Activated T-helper 2 cell treated with anti-CD3 and anti-CD28 coated beads, Interferon-gamma antibody, Interleukin-2, Interleukin-4, amounts not matched to agents 10 μg/mL and 5 μg/mL and 100 μg/mL, durations not matched to agents 14 hours and 24 hours and 36 hours (primary cell): ENCODE results near the gene FNDC1. TPM values are rescaled to one million over a fixed set of nuclear protein-coding genes. Genes with fewer than 3 reads are reported as not detected.

Experiments used
- DNase-seq: peaks from one replicate; pipeline ENCODE4 v3.0.0; 2021; ENCODE audit warnings: low spot score
- H3K27ac Mint-ChIP-seq: one replicate; pipeline ENCODE4 v1.8.0; 2021; ENCODE audit warnings: mixed read lengths
- H3K27me3 Mint-ChIP-seq: one replicate; pipeline ENCODE4 v1.8.0; 2021; ENCODE audit warnings: low read depth, mixed read lengths
- H3K36me3 Mint-ChIP-seq: one replicate; pipeline ENCODE4 v1.8.0; 2021; ENCODE audit warnings: low read depth, mixed read lengths
- H3K4me1 Mint-ChIP-seq: one replicate; pipeline ENCODE4 v1.8.0; 2021; ENCODE audit warnings: low read depth, mixed read lengths
- H3K4me3 Mint-ChIP-seq: one replicate; pipeline ENCODE4 v1.8.0; 2021; ENCODE audit warnings: low read depth, mild to moderate bottlenecking, moderate library complexity, mixed read lengths
- H3K9me3 Mint-ChIP-seq: one replicate; pipeline ENCODE4 v1.8.0; 2021; ENCODE audit warnings: mixed read lengths
- intact Hi-C: fragments of 100-400 bp; cut with micrococcal nuclease; formaldehyde crosslinking; loops from one replicate; pipeline ENCODE4 v1.15.1; 2023
- total RNA-seq: library from RNA; stranded (reverse); gene quantifications from 2 replicates; pipeline ENCODE4 v1.2.3, GENCODE V29; 2022

FNDC1 gene
- total RNA-seq, 1 donor from 2014 or later: not detected

GRCh38 chr6:159221486-159222170 is 52.4 kb downstream of the FNDC1 start:
- DNase-seq: no peak
- no peaks in the 10 kb centered on the region for H3K36me3 Mint-ChIP-seq
- intact Hi-C loops: no loop called here
- H3K4me3 Mint-ChIP-seq: no peak overlapping the region
- H3K9me3 Mint-ChIP-seq: no peaks in the 10 kb centered on the region
- peaks cover 28% of the 10 kb centered on the region for H3K27me3 Mint-ChIP-seq
- H3K27ac Mint-ChIP-seq: no peak overlapping the region
- no peaks in the 10 kb centered on the region for H3K4me1 Mint-ChIP-seq

- Mint-ChIP-seq H3K4me3 (no peak overlapping the region), H3K9me3 (no peaks in the 10 kb centered on the region), H3K4me1 (no peaks in the 10 kb centered on the region), H3K27me3 (peaks cover 30% of the 10 kb centered on the region), H3K36me3 (no peaks in the 10 kb centered on the region), H3K27ac (no peak overlapping the region)
- intact Hi-C loops: no loop called here
- DNase-seq: no peak
These were observed 55.3 kb downstream of the FNDC1 start for GRCh38 chr6:159224452-159224851.

GRCh38 chr6:159229651-159230051 is 60.5 kb downstream of the FNDC1 start:
- no peak overlapping the region for H3K4me3 Mint-ChIP-seq
- H3K4me1 Mint-ChIP-seq: no peaks in the 10 kb centered on the region
- no peaks in the 10 kb centered on the region for H3K9me3 Mint-ChIP-seq
- DNase-seq: no peak
- intact Hi-C loops: no loop called here
- peaks cover 24% of the 10 kb centered on the region for H3K27me3 Mint-ChIP-seq
- H3K36me3 Mint-ChIP-seq: no peaks in the 10 kb centered on the region
- H3K27ac Mint-ChIP-seq: no peak overlapping the region

GRCh38 chr6:159232106-159232645 is 63.0 kb downstream of the FNDC1 start:
- intact Hi-C loops: no loop called here
- Mint-ChIP-seq H3K27me3 (peaks cover 39% of the 10 kb centered on the region), H3K27ac (no peak overlapping the region), H3K4me3 (no peak overlapping the region), H3K36me3 (no peaks in the 10 kb centered on the region), H3K4me1 (no peaks in the 10 kb centered on the region), H3K9me3 (no peaks in the 10 kb centered on the region)
- DNase-seq: no peak

- no peak for DNase-seq
- H3K9me3 Mint-ChIP-seq: no peaks in the 10 kb centered on the region
- H3K4me3 Mint-ChIP-seq: no peak overlapping the region
- intact Hi-C loops: no loop called here
- peaks cover 35% of the 10 kb centered on the region for H3K27me3 Mint-ChIP-seq
- no peak overlapping the region for H3K27ac Mint-ChIP-seq
- H3K36me3 Mint-ChIP-seq: no peaks in the 10 kb centered on the region
- no peaks in the 10 kb centered on the region for H3K4me1 Mint-ChIP-seq
These were observed 63.6 kb downstream of the FNDC1 start for GRCh38 chr6:159232751-159233150.

GRCh38 chr6:159233365-159234101 is 64.3 kb downstream of the FNDC1 start:
- H3K4me3 Mint-ChIP-seq: no peak overlapping the region
- H3K36me3 Mint-ChIP-seq: no peaks in the 10 kb centered on the region
- intact Hi-C loops: no loop called here
- H3K4me1 Mint-ChIP-seq: no peaks in the 10 kb centered on the region
- no peak overlapping the region for H3K27ac Mint-ChIP-seq
- no peaks in the 10 kb centered on the region for H3K9me3 Mint-ChIP-seq
- H3K27me3 Mint-ChIP-seq: peaks cover 33% of the 10 kb centered on the region
- no peak for DNase-seq

GRCh38 chr6:159234102-159234553 is 64.9 kb downstream of the FNDC1 start:
- H3K4me1 Mint-ChIP-seq: no peaks in the 10 kb centered on the region
- H3K4me3 Mint-ChIP-seq: no peak overlapping the region
- peaks cover 34% of the 10 kb centered on the region for H3K27me3 Mint-ChIP-seq
- H3K36me3 Mint-ChIP-seq: no peaks in the 10 kb centered on the region
- no peaks in the 10 kb centered on the region for H3K9me3 Mint-ChIP-seq
- H3K27ac Mint-ChIP-seq: no peak overlapping the region
- DNase-seq: no peak
- intact Hi-C loops: no loop called here

GRCh38 chr6:159238920-159239558 is 69.8 kb downstream of the FNDC1 start:
- Mint-ChIP-seq H3K4me3 (no peak overlapping the region), H3K4me1 (no peaks in the 10 kb centered on the region), H3K27me3 (peaks cover 35% of the 10 kb centered on the region), H3K27ac (no peak overlapping the region), H3K9me3 (no peaks in the 10 kb centered on the region), H3K36me3 (no peaks in the 10 kb centered on the region)
- intact Hi-C loops: no loop called here
- DNase-seq: no peak

GRCh38 chr6:159249128-159249527 is 79.9 kb downstream of the FNDC1 start:
- Mint-ChIP-seq H3K27me3 (no peaks in the 10 kb centered on the region), H3K4me1 (peaks cover 1% of the 10 kb centered on the region), H3K9me3 (no peaks in the 10 kb centered on the region), H3K27ac (no peak overlapping the region), H3K4me3 (no peak overlapping the region), H3K36me3 (no peaks in the 10 kb centered on the region)
- DNase-seq: no peak
- intact Hi-C loops: no loop called here

- intact Hi-C loops: no loop called here
- Mint-ChIP-seq H3K9me3 (no peaks in the 10 kb centered on the region), H3K27ac (no peak overlapping the region), H3K27me3 (peaks cover 2% of the 10 kb centered on the region), H3K4me1 (peaks cover 2% of the 10 kb centered on the region), H3K36me3 (no peaks in the 10 kb centered on the region), H3K4me3 (no peak overlapping the region)
- no peak for DNase-seq
These were observed 80.6 kb downstream of the FNDC1 start for GRCh38 chr6:159249752-159250151.

- H3K9me3 Mint-ChIP-seq: no peaks in the 10 kb centered on the region
- intact Hi-C loops: no loop called here
- peaks cover 2% of the 10 kb centered on the region for H3K4me1 Mint-ChIP-seq
- no peak for DNase-seq
- H3K27ac Mint-ChIP-seq: no peak overlapping the region
- H3K4me3 Mint-ChIP-seq: no peak overlapping the region
- H3K27me3 Mint-ChIP-seq: peaks cover 2% of the 10 kb centered on the region
- H3K36me3 Mint-ChIP-seq: no peaks in the 10 kb centered on the region
These were observed 81.4 kb downstream of the FNDC1 start for GRCh38 chr6:159250633-159251032.

- H3K36me3 Mint-ChIP-seq: no peaks in the 10 kb centered on the region
These were observed 83.8 kb downstream of the FNDC1 start for GRCh38 chr6:159252955-159253508.

More at GRCh38 chr6:159252955-159253508, 83.8 kb downstream of the FNDC1 start:
- peaks cover 2% of the 10 kb centered on the region for H3K4me1 Mint-ChIP-seq
- intact Hi-C loops: no loop called here
- no peak overlapping the region for H3K27ac Mint-ChIP-seq
- no peak for DNase-seq
- no peaks in the 10 kb centered on the region for H3K9me3 Mint-ChIP-seq
- H3K4me3 Mint-ChIP-seq: no peak overlapping the region
- peaks cover 2% of the 10 kb centered on the region for H3K27me3 Mint-ChIP-seq
